ENCODE data around the gene PKDREJ.

The PKDREJ gene

GRCh38 chr22:46234969-46235368 is 28.2 kb downstream of the PKDREJ start:
- no peak for DNase-seq

- DNase-seq, result no peak
These were observed 29.9 kb downstream of the PKDREJ start for GRCh38 chr22:46233231-46233630.

GRCh38 chr22:46230262-46230901 is 32.8 kb downstream of the PKDREJ start:
- DNase-seq, result no peak

GRCh38 chr22:46229701-46230100 is 33.4 kb downstream of the PKDREJ start:
- DNase-seq, result no peak

GRCh38 chr22:46226577-46226976 is 36.6 kb downstream of the PKDREJ start:
- DNase-seq, result no peak

- no peak for DNase-seq
These were observed 37.5 kb downstream of the PKDREJ start for GRCh38 chr22:46225631-46226030.

- no peak for DNase-seq
These were observed 38.2 kb downstream of the PKDREJ start for GRCh38 chr22:46224898-46225290.

- DNase-seq, result no peak
These were observed 38.9 kb downstream of the PKDREJ start for GRCh38 chr22:46224044-46224897.

GRCh38 chr22:46220921-46221320 is 42.2 kb downstream of the PKDREJ start:
- DNase-seq, result no peak

GRCh38 chr22:46219636-46220035 is 43.5 kb downstream of the PKDREJ start:
- no peak for DNase-seq

- no peak for DNase-seq
These were observed 48.5 kb downstream of the PKDREJ start for GRCh38 chr22:46214616-46215015.

GRCh38 chr22:46214149-46214548 is 49.0 kb downstream of the PKDREJ start:
- DNase-seq, result no peak

- no peak for DNase-seq
These were observed 50.1 kb downstream of the PKDREJ start for GRCh38 chr22:46213052-46213451.

GRCh38 chr22:46212195-46212594 is 50.9 kb downstream of the PKDREJ start:
- DNase-seq, result no peak

- no peak for DNase-seq
These were observed 53.9 kb downstream of the PKDREJ start for GRCh38 chr22:46209262-46209661.
